ENCODE measurements around the gene MBD4. TPM values are rescaled to one million over a fixed set of nuclear protein-coding genes. Genes with fewer than 3 reads are reported as not detected.

Gene MBD4
- total RNA-seq, 2 experiments from 2014 or later = 62.0 to 63.9 TPM

GRCh38 chr3:129383292-129383860, 56.4 kb downstream of the MBD4 start:
- TF ChIP-seq, protein P1, sequence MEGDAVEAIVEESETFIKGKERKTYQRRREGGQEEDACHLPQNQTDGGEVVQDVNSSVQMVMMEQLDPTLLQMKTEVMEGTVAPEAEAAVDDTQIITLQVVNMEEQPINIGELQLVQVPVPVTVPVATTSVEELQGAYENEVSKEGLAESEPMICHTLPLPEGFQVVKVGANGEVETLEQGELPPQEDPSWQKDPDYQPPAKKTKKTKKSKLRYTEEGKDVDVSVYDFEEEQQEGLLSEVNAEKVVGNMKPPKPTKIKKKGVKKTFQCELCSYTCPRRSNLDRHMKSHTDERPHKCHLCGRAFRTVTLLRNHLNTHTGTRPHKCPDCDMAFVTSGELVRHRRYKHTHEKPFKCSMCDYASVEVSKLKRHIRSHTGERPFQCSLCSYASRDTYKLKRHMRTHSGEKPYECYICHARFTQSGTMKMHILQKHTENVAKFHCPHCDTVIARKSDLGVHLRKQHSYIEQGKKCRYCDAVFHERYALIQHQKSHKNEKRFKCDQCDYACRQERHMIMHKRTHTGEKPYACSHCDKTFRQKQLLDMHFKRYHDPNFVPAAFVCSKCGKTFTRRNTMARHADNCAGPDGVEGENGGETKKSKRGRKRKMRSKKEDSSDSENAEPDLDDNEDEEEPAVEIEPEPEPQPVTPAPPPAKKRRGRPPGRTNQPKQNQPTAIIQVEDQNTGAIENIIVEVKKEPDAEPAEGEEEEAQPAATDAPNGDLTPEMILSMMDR (IDR thresholded peaks at IDR 0.05) = peak; percentile 68

DNA sequence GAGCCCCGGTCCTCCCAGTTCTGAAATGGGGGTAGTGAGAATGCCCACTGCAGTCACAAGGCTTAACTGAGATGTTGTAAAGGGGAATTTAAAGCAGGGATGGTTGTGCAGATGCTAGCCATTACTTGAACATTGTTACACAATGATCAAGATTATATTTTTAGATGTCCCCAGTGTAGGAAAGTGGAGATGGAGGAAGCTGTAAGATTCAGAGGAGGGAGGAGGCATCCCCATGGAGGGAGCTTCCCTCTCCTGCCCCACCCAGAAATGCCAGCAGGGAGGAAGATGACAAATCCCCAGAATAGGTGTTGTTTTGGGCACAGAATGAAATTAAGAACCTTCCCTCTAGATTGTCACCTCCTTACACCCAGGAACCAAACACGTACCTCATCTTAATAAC, 57.4 kb downstream of the MBD4 start:
- Histone ChIP-seq H3K4me3 (ENCODE audit: low read length) (no peak overlapping the region), H3K36me3 (ENCODE audit: insufficient read depth, low read length) (peaks cover 8% of the 10 kb centered on the region), H3K9me3 (ENCODE audit: control insufficient read depth in 1 of 2, insufficient read depth in 1 of 2, low read length in 2 of 2) (peaks cover 0 to 9% of the 10 kb centered on the region in 2 experiments), H3K27me3 (ENCODE audit: control insufficient read depth in 1 of 2, insufficient read depth in 2 of 2, low read length in 2 of 2) (no peaks in the 10 kb centered on the region), H3K4me1 (ENCODE audit: insufficient read depth, low read length) (no peaks in the 10 kb centered on the region), H3K27ac (ENCODE audit: low read depth in 1 of 2, low read length in 2 of 2) (no peak overlapping the region)
- Mint-ChIP-seq H3K4me1 (ENCODE audit: low read depth) (no peaks in the 10 kb centered on the region), H3K27me3 (no peaks in the 10 kb centered on the region), H3K27ac (no peak overlapping the region), H3K36me3 (ENCODE audit: low read depth) (peaks cover 14% of the 10 kb centered on the region), H3K4me3 (no peak overlapping the region), H3K9me3 (no peaks in the 10 kb centered on the region)
- ATAC-seq (ENCODE audit: poor library complexity) = no peak
- DNase-seq = no peak
- intact Hi-C loops (cut with DNase I, micrococcal nuclease) = loop anchor here (2.0 to 5.0 kb wide), 3 partner anchors 442 to 550 kb away; no protein-coding TSS in a partner anchor
- POLR2A ChIA-PET = no interaction called here
- CTCF ChIA-PET = no interaction called here
- TF ChIP-seq, protein P1 (IDR thresholded peaks at IDR 0.05) = no peak

More at GRCh38 chr3:129383292-129383860, 56.4 kb downstream of the MBD4 start:
- Histone ChIP-seq H3K27me3 (ENCODE audit: control insufficient read depth in 1 of 2, insufficient read depth in 2 of 2, low read length in 2 of 2) (no peaks in the 10 kb centered on the region), H3K27ac (ENCODE audit: low read depth in 1 of 2, low read length in 2 of 2) (no peak overlapping the region), H3K4me1 (ENCODE audit: insufficient read depth, low read length) (no peaks in the 10 kb centered on the region), H3K9me3 (ENCODE audit: control insufficient read depth in 1 of 2, insufficient read depth in 1 of 2, low read length in 2 of 2) (no peaks in the 10 kb centered on the region), H3K36me3 (ENCODE audit: insufficient read depth, low read length) (peaks cover 18% of the 10 kb centered on the region), H3K4me3 (ENCODE audit: low read length) (no peak overlapping the region)
- ATAC-seq (ENCODE audit: poor library complexity) (peak; percentile 92), DNase-seq (peak; percentile 11 to 64 (median 30))
- Mint-ChIP-seq H3K36me3 (ENCODE audit: low read depth) (peaks cover 24% of the 10 kb centered on the region), H3K27ac (no peak overlapping the region), H3K9me3 (no peaks in the 10 kb centered on the region), H3K27me3 (no peaks in the 10 kb centered on the region), H3K4me1 (ENCODE audit: low read depth) (no peaks in the 10 kb centered on the region), H3K4me3 (no peak overlapping the region)
- intact Hi-C loops (cut with DNase I, micrococcal nuclease) = loop anchor here (2.0 to 5.0 kb wide), 3 partner anchors 441 to 549 kb away; no protein-coding TSS in a partner anchor
- POLR2A ChIA-PET = interaction anchor here (1.1 kb wide), 2 partner anchors 56 to 67 kb away, joined by 3 to 4 read pairs; partner anchors contain the start of genes IFT122 and MBD4
- CTCF ChIA-PET = interaction anchor here (0.5 to 1.9 kb wide), 4 partner anchors 12 to 447 kb away, joined by 3 to 4 read pairs (median 4); no protein-coding TSS in a partner anchor

Other genes with a start within 250 kb of the MBD4 start
- gene COPG1, start 190.3 kb downstream of the MBD4 start, total RNA-seq = 10 to 100 TPM; 77.7 to 79.3 TPM
- 10 to 100 TPM; 63.5 to 64.0 TPM for gene HMCES, start 161.1 kb downstream of the MBD4 start, total RNA-seq
- 1 to 10 TPM; 3.2 to 3.4 TPM for gene EFCAB12, start 11.3 kb downstream of the MBD4 start, total RNA-seq
- gene IFT122, start 276 bp upstream of the MBD4 start, total RNA-seq = 10 to 100 TPM; 22.7 to 26.7 TPM
- not detected for gene RHO, start 88.7 kb upstream of the MBD4 start, total RNA-seq
- gene H1-8, start 103.2 kb upstream of the MBD4 start, total RNA-seq = not detected
- gene PLXND1, start 166.7 kb upstream of the MBD4 start, total RNA-seq = 10 to 100 TPM; 61.7 to 62.5 TPM

All from CD4-positive, alpha-beta T cell (primary cell).